Dedifferentiated amniotic fluid mesenchymal stem cell (primary cell): ENCODE measurements around the gene ZNF280C.

ENCODE experiments used
- DNase-seq: peaks from one replicate; pipeline ENCODE4 v3.0.0-alpha.2; 2016; ENCODE audit errors: extremely low spot score

The ZNF280C gene

DNA sequence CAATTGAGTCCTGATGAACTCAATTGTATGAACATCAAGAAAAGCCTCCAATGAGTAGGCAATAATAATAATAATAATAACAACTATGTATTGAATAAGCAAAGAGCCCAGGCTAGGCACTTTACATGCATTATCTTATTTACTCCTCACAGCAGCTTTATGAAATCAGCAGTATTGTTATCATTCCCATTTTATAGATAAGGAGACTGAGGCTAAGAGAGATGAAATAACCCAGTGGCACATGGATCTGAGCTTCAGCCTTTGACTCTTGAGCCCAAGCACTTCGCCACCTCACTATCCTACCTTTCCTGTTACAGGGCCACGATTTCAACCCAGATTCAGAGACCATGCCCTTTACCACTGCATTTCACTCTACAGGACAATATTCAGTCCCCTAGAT is 93.8 kb downstream of the ZNF280C start:
- no peak for DNase-seq

DNA sequence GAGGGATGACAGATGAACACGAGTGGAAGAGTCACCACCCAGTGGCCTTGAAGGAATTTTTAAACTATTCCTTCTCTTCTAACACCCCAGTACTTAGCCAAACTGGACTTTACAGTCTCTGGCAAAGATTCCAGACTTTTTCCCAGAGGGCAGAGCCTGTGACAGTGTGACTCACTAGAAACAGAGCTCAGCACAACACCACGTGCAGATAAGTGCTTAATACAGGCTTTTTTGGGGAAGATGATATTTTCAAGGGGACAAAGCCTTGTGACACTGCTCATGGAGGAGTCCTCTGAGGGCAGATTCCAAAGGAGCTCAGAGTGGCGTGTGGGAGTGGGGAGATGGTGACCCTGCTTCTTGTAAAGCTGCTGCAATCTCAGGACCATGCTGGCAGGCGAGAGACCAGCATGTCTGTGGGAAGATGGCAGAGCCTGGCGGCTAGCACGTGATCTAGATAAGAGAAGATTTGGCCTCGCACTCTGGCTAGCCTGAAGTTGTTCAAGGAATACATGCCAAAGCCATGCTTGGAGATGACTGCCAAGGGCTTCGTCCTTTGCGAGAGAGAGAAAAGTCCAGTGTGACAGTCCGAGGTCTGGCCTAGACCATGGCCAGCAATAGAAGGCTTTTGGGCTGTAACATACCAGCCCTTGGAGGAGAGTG is 94.5 kb downstream of the ZNF280C start:
- DNase-seq: peak; percentile 73

DNA sequence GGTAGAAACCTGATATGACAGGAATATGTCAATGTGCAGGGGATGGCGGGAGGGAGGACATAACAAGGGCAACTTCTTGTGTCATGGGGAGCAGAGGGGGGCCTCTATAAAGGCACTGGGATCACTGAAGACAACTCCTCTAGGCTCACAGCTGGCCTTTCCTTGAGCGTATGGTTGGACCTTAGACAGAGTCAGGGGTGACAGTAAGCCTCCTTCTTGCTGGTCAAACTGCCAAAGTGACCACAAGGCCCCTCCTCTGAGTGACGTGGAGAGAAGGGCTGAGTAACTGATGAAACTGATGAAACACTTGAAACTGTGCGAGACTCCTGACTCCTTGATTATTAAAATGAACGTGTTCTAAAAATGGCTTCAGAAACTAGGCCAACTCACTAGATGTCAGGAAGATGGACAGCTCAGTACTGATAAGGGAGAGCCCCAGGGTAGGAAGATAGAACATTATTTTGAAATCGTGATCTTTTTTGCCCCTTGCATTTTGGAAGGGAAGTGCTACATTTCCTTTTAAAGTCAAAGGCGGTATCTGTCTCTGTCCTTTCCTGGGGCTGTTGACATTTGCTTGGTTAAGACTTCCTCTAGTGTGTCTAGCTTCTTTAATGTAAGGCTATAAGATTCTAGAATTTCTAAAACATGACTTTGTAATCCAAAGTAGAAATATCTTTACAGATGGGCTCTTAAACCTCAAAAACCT is 95.4 kb downstream of the ZNF280C start:
- peak; percentile 85 for DNase-seq

DNA sequence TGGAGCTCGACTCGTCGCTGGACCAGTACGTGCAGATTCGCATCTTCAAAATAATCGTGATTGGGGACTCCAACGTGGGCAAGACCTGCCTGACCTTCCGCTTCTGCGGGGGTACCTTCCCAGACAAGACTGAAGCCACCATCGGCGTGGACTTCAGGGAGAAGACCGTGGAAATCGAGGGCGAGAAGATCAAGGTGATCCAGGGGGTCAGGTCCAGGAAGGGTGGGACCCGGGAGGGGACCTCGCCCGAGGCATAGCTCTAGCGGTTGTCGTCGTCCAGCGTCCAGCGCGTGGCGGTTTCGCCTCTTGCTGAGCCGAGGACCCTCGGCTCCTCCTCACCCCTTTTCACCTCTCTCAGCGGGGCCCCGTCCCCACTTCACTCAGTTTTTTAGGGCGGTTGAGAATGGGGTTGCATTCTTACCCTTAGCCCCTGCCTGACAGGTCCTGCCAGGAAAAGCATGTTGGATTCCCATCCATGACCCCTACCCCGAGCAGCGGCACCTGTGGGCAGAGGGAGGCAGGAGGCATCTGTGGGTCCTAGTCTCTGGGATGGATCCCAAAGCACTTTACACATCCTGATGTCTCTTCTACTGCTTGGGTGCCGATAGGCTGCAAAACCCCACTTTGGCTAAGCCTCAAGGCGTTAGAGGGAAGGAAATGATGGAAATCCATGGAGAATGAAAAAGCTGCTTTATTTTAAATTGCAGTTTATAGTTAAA is 96.4 kb downstream of the ZNF280C start:
- DNase-seq: no peak

DNA sequence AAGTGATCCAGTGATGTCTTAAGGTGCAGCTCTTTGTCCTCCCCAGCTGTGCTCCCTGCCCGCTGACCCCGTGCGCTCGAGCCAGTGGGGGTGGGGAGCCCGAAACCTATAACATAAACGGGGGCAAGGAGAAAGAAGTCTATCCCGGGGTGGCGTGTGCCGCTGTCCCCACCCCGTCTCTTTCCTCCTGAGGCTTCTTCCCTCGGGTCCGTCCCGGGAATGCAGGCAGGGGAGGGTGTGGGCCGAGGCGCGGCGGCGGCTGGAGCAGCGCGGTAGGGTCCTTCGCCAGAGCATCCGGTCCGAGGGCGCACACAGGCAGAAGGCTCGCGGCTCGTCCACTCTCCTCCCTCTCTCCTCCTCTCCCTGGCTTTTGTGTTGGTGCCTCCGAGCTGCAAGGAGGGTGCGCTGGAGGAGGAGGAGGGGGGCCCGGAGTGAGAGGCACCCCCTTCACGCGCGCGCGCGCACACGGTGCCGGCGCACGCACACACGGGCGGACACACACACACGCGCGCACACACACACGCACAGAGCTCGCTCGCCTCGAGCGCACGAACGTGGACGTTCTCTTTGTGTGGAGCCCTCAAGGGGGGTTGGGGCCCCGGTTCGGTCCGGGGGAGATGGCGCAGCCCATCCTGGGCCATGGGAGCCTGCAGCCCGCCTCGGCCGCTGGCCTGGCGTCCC is 97.1 kb downstream of the ZNF280C start, which contains the start of gene RAB33A:
Gene RAB33A, plus strand, starts transcription at position 517 of the 681 bp plus-strand sequence. Its CDS starts 101 bp downstream, at position 618.
- no peak for DNase-seq

DNA sequence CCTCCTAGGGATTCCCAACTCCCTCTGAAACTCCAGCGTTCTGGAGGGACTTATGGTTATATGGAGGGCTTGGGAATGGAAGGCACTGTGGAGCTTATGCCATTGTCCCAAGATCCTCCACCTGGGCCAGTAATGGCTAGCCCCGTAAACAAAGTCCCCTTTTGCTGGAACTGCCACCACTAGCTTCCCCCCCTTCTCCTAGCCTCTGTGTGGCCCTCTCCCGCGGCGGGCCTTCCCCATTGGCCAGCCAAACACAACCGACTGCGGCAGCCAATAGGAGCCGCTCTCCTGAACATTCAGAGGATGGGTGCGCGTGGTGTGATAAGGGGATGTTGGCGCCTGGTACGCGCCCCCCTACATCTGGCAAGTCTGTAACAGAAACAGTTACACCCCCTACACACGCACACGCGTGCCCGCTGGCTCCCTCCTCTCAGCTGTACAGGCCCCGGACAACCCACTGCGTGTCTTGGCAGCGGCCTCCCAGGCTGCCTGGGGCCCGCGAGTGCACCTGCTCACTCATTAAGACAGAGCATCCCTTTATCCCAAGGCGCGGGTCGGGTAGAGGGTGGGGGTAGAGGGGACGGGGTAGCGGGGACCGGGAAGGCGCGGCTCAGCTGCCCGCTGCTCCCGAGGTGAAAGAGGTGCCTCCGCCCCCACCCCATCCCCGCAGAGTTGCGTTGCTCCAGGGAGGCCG is 97.8 kb downstream of the ZNF280C start:
- DNase-seq: no peak

DNA sequence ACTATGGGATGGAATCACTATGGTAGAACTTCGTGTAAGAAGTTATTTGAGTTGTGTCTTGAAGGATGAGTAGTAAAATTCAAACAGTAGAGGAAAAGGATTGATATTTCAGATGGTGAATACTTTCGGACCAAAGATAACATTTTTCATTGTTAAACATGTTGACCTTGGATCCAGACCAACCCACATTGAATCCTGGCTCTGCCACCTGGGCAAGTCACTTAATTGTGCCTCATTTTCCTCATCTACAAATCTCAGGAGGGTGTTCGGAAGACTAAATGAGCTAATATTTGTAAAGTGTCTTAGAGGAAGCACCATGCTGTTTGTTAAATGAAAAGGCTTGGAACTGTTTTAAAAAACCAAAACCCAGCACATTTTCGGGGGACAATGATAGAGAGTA is 101.7 kb downstream of the ZNF280C start:
- no peak for DNase-seq

DNA sequence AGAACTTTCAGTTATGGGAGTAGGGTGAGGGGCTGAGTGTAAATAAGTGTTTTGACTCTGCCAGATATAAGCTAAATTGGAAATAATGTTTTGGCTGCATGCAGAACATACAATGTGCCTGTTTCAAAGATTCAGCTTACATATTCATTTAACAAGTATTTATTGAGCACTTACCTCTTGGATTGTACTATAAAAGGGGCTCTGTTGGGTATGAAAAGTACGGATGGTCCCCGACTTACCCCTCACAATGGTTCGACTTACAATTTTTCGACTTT is 102.3 kb downstream of the ZNF280C start:
- no peak for DNase-seq

DNA sequence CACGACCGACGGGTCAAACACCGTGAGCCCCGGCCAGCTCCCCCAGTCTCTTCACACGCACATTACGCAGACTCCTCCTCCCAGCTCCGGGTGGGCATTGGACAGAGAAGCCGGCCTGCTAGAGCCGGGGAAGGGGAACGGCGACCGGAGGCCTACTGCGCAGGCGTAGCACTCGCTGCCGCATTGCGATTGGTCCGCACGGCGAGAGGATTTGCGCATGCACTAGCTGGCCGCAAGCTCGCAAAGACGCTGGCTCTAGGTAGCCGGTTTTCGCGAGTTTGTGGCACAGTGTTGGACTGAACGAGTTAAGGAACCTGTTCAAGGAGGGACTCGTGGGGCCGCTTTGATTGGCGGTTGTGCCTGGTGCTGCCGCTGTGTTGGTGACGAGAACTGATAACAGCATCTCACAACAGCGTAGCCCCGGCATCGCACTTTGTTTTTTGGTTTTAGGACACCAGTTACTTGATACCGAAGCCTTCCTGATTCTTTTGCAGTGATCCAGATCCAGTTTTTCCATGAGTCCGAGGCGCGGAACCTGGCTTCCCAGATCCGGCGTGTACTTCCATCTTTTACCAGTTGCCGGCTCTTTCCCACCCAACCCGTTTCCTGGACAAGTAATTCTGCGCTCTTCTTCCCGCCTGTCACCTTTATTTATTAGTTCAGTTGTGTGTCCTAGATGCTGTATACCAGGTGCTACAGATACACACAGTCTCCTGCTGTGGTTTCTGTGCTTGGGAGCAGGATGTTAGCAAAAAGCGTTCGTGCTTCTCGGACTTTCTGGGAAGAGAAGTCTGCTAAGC is 102.8 kb downstream of the ZNF280C start, which contains the start of gene AIFM1:
Gene AIFM1, minus strand, starts transcription at position 139 of the 800 bp plus-strand sequence. CDS start 185 bp downstream, outside the sequence.
- peak; percentile 87 for DNase-seq

DNA sequence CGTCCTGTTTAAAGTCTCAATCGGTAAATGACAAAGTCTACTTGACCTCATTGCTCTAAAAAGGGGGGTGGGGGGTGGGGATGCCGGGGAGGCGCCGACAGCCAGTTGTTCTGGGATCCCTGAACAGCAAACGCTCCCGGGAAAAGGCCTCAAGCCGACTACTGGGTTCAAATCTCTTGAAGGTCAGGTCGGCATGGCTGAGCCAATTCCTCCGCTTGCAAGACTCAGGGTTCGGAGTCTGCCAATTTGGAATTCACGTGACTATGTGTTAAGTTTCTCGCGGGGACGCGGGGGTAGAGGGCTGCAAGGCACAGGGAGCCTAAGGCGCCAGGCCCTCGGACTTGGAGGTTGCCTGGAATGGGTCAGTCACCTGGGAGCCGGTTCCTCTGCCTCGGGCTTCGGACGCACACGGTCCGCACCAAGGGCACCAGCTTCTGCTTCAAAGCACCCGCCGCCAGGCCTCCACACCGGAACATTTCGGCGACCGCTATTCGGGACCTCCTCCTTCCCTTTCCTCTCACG is 103.5 kb downstream of the ZNF280C start:
- DNase-seq: no peak

DNA sequence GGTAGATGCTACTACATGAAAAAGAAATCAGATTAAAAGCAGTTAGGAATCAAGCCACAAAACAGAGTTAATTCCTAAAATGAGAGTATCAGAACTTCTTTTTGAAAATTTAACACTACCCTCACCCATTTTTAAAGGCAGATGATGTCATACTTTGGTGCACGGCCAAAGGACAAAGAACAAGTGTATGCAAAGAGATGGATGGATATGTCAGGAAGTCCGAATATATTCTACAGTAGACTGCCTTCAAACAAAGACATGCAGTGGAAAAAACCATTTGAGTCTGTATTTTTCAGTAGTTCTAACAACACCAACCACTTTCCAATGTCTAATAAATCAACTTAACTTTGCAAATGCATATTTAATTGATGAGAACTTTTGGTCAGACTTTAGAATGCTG is 105.3 kb downstream of the ZNF280C start:
- no peak for DNase-seq

DNA sequence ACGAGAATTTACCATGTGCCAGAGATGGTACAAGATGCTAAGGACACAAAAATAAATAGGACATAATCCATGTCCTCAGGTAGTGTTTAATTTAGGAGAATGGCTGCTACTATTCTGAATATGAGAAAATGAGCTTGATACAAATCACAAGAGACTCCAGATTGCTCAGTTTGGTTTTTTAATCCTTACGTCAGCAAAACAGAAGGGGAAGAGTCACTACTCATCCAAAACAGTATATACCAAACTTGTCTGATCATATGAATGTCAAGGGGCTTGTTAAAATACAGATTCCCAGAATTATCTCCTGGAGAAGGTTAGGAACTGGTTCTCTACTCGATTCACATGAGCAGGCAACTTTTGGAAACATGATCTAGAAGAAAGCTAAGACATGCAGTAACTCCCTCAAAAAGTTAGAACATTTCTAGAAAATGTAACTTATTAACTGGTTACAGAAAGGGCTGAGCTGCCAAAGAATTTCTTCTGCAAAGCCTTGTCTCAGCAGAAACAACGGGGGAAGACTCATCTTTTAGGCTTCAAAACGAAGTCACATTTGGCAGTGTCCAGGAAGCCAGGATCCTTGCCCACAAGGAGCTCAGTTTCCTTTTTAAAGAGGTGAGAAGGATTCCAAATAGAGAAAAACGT is 106.5 kb downstream of the ZNF280C start:
- DNase-seq: peak; percentile 5

DNA sequence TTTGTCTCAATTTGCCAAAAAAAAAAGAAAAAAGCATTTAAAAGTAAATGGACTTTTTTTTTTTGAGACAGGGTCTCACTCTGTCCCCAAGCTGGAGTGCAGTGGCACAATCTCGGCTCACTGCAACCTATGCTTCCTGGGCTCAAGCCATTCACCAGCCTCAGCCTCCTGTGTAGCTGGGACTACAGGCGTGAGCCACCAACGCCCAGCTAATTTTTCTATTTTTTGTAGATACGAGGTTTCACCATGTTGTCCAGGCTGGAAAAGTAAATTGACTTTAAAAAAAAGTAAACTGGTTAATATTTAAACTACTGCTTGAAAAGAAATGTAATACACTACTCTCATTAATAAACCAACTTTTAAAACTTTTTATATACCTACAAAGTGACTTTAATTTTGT is 108.9 kb downstream of the ZNF280C start:
- no peak for DNase-seq

DNA sequence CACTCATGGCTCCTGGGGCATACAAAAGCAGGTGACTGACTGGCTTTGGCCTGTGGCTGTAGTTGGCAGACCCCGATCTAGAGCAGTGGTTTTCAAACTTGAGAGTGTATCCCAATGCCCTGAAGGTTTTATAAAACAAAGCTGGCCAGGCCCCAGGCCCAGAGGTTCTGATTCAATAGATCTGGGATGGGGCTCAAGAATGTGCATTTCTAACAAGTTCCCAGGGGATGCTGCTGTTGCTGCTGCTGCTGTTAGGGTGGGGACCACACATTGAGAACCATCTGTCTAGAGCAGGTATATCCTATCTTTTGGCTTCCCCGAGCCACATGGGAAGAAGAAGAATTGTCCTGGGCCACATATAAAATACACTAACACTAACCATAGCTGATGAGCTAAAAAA is 110.4 kb downstream of the ZNF280C start:
- no peak for DNase-seq

DNA sequence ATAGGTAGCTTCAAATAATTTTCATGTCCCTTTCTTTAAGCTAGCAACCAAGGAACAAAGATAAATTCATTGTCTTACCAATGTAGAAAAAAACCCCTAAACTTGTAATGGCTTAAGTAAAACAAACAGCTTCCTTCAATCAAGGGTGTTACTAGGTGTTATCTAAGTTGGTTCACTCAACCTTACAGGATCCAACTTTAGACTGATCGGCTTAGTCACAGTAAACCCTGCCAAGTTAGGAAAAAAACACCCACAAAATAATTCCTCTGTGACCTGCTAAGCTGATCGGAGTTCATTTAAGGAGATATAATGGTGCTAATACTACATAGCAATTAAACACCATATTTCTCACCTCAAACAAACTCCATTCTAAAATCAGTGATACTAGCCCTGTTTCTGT is 113.1 kb downstream of the ZNF280C start:
- DNase-seq: no peak
